Breast epithelium (tissue), 3 donors: ENCODE results near the gene HNRNPAB.

Source experiments
- CTCF ChIP-seq, 3 donors: fragments of 450-650 bp; IDR thresholded peaks; one replicate each; pipeline ENCODE4 v1.5.1; 2016 to 2017; ENCODE audit warnings: antibody characterized with exemption in 3 of 3, mild to moderate bottlenecking in 3 of 3, moderate library complexity in 3 of 3
- POLR2A ChIP-seq: fragments of 450-650 bp; IDR thresholded peaks from one replicate; pipeline ENCODE4 v1.6.1; 2016; ENCODE audit warnings: antibody characterized with exemption, mild to moderate bottlenecking, moderate library complexity
- POLR2AphosphoS5 ChIP-seq, 3 donors: sonication (generic); formaldehyde crosslinking; IDR thresholded peaks; one replicate each; pipeline ENCODE4 v1.6.1; 2017; ENCODE audit warnings: antibody characterized with exemption in 3 of 3

GRCh38 chr5:178186427-178186826, 17.9 kb upstream of the HNRNPAB start:
- TF ChIP-seq POLR2A = no peak
- no peak for TF ChIP-seq CTCF (IDR thresholded peaks at IDR 0.05)
- TF ChIP-seq POLR2AphosphoS5 (IDR thresholded peaks at IDR 0.05) = no peak
